NCI-H345 (cell line): ENCODE measurements around the gene DNAL4.

Experiments used
- DNase-seq: peaks from one replicate; lab custom pipeline; 2025; lab: John Stamatoyannopoulos, UW

DNAL4 gene

GRCh38 chr22:38758276-38758945 is 35.5 kb downstream of the DNAL4 start:
- DNase-seq = peak; percentile 66

GRCh38 chr22:38757464-38757757 is 36.5 kb downstream of the DNAL4 start:
- no peak for DNase-seq

DNA sequence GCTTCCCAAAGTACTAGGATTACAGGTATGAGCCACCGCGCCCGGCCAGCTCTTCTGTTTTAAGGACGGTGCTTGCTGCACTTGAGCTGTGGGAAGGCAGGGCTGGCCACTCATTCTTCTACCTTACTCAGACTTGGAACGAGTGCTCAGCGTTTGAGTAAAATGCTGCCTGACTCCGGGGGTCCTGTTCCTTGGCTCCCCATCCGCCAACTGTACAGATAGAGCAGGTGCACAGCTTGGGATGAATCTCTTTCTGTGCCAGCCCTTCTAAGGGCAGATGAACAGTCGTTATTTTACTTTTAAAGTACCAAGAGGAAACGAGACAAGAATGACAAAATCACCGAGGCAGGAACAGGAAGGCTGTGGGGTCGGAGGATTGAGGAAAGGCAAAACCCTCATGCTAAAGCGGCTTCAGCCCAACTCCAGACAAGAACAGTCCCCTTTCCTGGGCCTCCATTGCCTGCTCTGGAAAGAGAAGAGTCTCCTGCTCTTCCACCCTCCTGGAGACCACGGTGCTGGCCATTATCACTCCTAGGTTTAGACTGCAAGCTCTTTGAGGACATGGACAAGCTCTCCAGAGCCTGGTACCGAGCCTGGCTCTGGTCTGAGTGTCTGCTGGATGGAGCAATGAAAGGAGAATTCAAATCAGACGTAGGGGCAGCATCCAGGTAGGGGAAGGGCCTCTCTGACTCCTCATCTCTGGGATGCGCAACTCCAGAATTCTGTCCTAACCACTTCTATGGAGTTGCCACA is 37.1 kb downstream of the DNAL4 start:
- DNase-seq = no peak

- DNase-seq = peak; percentile 74
Measured at GRCh38 chr22:38755911-38756532, 37.9 kb downstream of the DNAL4 start, which contains the start of gene SUN2. Gene SUN2 (minus strand): TSS chr22:38755998. CDS start chr22:38752628, 3,370 bp downstream.

DNA sequence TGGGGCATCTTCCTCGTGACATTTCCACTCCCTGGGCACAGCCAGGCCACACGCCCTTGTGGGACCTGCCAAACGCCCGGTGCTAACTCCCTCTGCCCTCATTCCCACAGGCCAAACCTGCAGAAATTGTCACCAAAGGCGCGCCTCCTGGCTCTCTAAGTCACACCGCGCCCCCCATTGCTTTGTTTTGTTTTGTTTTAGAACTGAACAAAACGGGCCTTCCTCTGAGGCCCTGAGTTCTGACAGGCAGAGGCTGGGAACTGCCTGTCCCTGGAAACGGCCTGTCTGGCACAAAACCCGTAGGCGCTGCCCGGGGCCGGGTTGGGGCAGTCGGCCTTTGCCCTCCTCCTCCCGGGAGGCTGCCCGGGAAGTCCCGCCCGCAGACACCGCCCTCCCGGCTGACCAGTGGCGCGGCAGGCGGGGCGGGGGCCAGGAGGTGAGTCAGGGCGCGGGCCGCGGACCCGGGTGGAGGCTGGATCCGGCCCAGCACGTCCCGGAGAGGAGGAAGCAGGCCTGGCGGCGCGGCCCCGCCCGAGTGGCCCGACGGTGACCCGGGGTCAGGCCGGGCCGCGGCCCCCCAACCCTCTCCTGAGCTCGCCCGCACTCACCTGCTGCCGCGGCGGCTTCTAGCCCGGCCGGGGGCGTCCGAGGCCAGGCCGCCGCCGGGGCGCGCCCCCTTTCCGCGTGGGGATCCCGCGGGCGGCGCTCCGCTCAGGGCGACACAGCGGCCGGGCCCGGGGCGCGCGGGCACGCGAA is 38.6 kb downstream of the DNAL4 start:
- DNase-seq = no peak

DNA sequence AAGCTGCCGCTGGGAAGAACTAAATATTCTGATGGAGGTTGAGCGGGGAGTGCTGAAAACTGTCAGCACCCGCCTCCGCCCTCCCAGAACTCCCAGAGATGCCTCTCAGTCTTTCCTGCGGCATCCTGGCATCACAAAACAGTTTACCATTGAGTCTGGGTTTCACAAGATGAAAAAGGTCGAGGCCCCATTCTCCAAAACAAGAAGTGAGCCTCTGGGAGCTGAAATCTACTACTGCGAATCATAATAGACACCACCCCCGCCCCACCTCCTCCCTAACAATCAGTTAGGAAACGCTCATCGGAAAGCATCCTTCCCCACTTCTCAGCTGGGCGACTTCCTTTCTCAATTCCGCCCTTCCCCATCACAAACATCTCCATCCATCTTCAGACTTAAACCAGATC is 39.2 kb downstream of the DNAL4 start:
- DNase-seq = no peak

GRCh38 chr22:38753948-38754750 is 39.8 kb downstream of the DNAL4 start:
- DNase-seq = no peak

DNA sequence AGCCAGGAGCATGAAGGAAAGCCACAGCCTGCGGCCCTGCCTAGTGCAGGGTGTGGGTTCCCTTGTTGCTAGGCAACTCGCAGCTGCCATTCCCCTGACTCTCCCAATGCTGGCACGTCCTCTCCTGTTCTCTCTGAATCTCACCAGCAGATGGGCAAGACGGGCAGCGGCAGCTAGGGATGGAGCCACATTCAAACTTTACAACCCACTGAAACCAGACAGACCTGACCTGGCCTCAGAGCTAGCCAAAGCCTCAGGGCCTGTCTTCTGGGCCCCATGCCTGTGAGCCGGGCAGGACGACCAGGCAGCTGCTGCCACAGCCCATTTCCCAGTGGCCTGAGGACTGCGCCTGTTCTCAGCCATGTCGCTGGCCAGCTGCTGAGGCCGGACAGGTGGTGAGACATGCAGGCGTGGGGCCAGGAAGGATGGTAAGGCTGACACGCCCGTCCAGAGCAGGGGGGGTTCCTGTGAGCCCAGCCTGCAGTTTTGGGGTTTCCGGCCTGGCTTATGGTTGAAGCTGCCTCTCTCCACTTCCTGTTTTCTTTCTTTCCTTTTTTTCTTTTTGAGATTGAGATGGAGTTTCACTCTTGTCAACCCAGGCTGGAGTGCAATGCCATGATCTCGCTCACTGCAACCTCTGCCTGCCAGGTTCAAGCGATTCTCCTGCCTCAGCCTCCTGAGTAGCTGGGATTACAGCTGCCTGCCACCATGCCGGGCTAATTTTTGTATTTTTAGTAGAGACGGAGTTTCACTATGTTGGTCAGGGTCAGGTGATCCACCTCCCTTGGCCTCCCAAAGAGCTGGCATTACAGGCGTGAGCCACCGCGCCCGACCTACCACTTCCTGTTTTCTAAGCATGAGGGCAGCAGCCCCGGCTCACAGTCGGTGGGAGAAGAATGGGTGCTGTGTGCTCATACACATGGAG is 42.3 kb downstream of the DNAL4 start:
- DNase-seq = no peak

GRCh38 chr22:38751066-38751421 is 42.9 kb downstream of the DNAL4 start:
- no peak for DNase-seq

DNA sequence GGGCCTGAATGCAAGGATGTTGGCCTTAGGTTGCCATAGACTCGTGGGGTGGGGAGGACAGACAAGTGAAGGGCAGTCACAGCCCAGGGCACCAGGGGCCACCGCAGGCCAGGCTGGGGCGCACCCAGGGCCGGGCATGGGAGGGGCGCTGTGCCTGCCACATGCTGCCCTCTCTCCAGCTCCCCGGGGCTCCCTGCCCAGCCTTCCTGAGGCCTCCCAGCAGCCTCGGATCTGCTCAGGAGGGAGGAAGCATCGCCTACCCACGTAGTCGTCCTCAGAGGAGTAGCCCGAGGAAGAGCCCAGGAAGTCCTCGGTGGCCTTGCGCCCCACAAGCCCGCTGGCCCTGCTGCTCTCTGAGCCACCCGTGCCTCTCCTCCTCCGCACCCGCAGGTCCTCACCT is 43.3 kb downstream of the DNAL4 start:
- no peak for DNase-seq

DNA sequence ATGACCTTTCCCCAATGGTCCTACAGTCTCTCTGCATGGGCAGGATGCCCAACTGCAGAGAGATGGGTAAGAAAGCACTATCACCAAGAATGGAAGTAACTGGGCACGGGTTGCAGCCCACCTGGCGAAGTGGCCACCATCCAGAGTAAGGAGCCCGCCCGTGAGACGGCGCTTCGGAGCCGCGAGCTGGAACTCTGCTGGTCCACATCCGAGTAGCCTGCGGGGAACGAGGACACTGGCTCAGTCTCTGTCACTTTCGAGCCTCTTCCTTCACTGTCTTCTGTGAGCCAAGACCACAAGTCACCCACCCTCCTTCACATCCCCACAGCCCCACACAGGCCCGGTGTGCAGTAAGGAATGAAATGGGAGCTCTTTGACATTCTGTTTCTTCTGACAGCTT is 43.8 kb downstream of the DNAL4 start:
- DNase-seq = no peak

GRCh38 chr22:38748487-38749136 is 45.3 kb downstream of the DNAL4 start:
- no peak for DNase-seq

DNA sequence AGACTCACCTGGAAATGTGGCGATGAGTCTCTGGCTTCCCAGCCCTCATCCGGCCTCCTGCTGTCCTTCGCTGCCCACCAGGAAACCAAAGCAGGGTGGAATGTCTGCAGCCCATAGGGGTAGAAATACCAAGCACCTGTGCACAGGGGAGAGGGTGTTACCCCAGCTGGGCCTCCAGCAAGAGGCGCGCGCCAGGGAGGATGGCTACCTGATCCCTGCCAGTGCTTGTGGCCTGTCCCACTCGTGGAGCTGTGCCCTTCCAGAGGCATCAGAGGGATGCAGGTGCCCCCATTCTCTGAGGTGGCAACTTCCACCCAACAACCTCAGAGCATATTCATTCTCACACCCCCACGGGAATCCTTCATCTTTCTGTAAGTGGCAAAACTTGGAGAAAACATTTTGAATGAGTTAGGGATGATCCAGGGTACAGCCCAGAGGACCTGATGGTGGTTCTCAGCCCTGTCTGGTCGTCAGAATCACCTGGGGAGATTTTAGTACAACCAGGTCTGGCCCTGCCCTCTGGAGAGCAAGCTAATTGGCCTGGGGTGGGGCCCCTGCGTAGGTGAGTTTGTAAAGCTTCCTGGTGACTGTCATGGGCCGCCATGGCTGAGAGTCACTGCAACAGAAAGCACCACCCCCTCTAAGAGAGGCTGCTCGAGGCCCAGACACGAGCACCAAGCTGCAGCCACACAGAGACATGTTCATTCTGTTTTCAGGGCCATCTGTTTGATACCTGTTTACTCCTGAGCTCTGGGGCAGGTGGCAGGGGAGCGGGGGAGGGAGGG is 48.1 kb downstream of the DNAL4 start:
- peak; percentile 32 for DNase-seq

DNA sequence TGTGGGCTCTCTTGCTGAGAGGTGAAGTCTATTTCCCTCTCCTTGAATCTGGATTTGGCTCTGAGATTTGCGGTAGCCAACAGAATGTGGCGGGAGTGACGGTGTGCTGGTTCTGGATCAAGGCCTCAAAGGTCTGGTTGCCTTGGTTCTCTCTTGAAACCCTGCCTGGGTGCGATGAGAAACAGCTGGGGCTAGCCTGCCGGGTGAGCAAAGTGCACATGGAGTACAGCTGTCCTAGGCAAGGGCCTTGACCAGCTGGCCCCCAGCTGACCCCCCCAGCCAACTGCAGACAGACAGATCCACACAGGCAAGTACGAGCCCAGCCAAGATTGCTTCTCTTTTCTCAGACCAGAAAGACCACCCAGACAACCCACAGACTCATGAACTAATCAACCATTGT is 49.0 kb downstream of the DNAL4 start:
- DNase-seq = no peak

- no peak for DNase-seq
Measured at GRCh38 chr22:38742176-38742942, 51.6 kb downstream of the DNAL4 start.

GRCh38 chr22:38741576-38741975 is 52.4 kb downstream of the DNAL4 start:
- no peak for DNase-seq

GRCh38 chr22:38741166-38741565 is 52.8 kb downstream of the DNAL4 start:
- no peak for DNase-seq

DNA sequence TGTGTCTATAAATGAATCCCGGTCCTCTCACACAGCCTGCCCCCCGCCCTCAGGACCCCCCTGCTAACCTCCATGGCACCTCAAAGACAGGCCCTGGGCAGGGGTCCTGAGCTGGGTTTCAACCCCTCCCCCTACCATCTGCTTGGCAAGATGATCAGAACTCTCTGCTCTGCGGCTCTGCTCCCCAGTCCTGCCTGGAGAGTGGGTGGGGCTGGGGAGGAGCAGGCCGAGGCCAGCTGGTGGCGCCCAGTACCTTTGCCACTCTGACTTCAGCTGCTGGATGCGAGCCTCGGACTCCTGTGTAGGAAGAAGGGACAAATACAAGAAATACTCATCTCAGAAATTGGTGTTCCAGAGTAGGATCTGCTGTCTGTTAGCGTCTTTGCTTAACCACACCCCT is 53.2 kb downstream of the DNAL4 start:
- DNase-seq = no peak
